K562 treated with DMSO at 1 percent for 12 hours (cell line): ENCODE results near the gene UBE2Z. TPM values are rescaled to one million over a fixed set of nuclear protein-coding genes. Genes with fewer than 3 reads are reported as not detected.

Experiments used
- total RNA-seq: library from RNA; unstranded; fragments of 300-600 nt; gene quantifications from 2 replicates; pipeline ENCODE4 v1.2.3, GENCODE V29; 2022; ENCODE audit not compliant: insufficient read depth

UBE2Z gene
- 35.5 and 57.2 TPM in 2 replicates for total RNA-seq

GRCh38 chr17:48908047-48908843 is at the start of gene UBE2Z:
TSS of gene UBE2Z (plus strand) at chr17:48908407. CDS start at chr17:48908504, 97 bp downstream.

DNA sequence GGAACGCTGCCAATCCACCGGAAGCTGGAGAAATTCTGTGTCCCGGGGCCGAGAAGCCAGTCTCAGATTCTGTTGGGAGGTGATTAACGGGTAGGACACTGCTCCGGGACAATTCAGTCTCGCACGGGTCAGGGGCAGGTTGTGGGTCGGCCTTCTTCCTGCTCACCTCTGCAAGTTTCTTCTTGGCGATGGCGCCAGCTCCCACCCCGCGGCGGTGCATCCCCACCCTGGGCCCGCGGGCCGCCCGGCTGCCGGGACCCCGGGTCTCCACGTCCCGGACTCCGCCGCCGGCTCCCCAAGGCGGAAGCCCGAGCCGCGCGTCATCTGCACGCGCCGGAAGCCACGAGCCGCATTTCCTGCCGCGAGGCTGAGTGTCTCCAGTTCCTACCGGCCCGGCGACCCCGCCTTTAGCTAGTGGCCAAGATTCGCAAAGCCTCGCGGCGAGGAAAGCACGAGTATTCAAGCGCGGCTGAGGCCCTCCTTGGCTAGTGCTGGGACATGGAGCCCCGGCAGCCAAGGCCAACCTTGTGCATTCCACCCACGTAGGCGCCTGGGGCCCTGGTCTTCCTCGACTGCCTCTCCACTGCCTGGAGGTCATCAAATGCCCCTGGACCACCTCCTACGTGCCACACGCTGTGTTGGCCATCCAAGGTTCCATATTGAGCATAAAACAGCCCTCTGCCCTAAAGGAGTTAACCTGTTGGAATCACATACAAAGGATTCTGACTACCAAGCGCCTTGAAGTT is 36.5 kb downstream of the UBE2Z start, which contains the start of gene SNF8:
Gene SNF8, minus strand, starts transcription at position 328 of the 746 bp plus-strand sequence. Its CDS starts 108 bp downstream, at position 220.

Other genes starting within 250 kb of the UBE2Z start
- gene PRAC1, start 185.9 kb upstream of the UBE2Z start, total RNA-seq = not detected in 2 replicates
- gene PRAC2, start 185.2 kb upstream of the UBE2Z start, total RNA-seq = not detected in 2 replicates
- gene HOXB13, start 179.7 kb upstream of the UBE2Z start, total RNA-seq = not detected in 2 replicates
- gene TTLL6, start 91.2 kb upstream of the UBE2Z start, total RNA-seq = not detected in 2 replicates
- gene CALCOCO2, start 77.4 kb upstream of the UBE2Z start, total RNA-seq = 48.6 and 84.9 TPM in 2 replicates
- 83.4 and 137 TPM in 2 replicates for gene ATP5MC1, start 15.6 kb upstream of the UBE2Z start, total RNA-seq
- 108 and 121 TPM in 2 replicates for gene SNF8, start 36.4 kb downstream of the UBE2Z start, total RNA-seq
- not detected in 2 replicates for gene GIP, start 60.2 kb downstream of the UBE2Z start, total RNA-seq
- gene IGF2BP1, start 89.0 kb downstream of the UBE2Z start, total RNA-seq = 8.8 and 32.3 TPM in 2 replicates
- not detected in 2 replicates for gene B4GALNT2, start 224.4 kb downstream of the UBE2Z start, total RNA-seq